NCI-H2171 treated with DMSO at 0.1 percent for 48 hours (cell line): ENCODE measurements around the gene ITGB5.
A peak's percentile ranks its signal among the peaks of the same experiment; 100 is the strongest.
"Not testable (repeated sequence)": the region's sequence is repeated elsewhere in the genome, so short reads cannot be mapped to it uniquely, and the experiment has no call there.

Experiments
- DNase-seq: peaks from one replicate; lab custom pipeline; 2025; lab: John Stamatoyannopoulos, UW

ITGB5 gene

GRCh38 chr3:124812291-124813265 lies 74.6 kb downstream of the ITGB5 start:
- peak; percentile 51 for DNase-seq

- no peak for DNase-seq
Observed at GRCh38 chr3:124811436-124811835, 75.7 kb downstream of the ITGB5 start.

- no peak for DNase-seq
Observed at GRCh38 chr3:124810970-124811369, 76.2 kb downstream of the ITGB5 start.

- DNase-seq = no peak
Observed at GRCh38 chr3:124809039-124809438, 78.1 kb downstream of the ITGB5 start.

GRCh38 chr3:124805671-124806070 lies 81.5 kb downstream of the ITGB5 start:
- no peak for DNase-seq

- no peak for DNase-seq
Observed at GRCh38 chr3:124804875-124805274, 82.3 kb downstream of the ITGB5 start.

GRCh38 chr3:124802702-124803101 lies 84.5 kb downstream of the ITGB5 start:
- no peak for DNase-seq

- no peak for DNase-seq
Observed at GRCh38 chr3:124802061-124802698, 85.0 kb downstream of the ITGB5 start.

- no peak for DNase-seq
Observed at GRCh38 chr3:124800511-124801258, 86.5 kb downstream of the ITGB5 start.

GRCh38 chr3:124800076-124800475 lies 87.1 kb downstream of the ITGB5 start:
- no peak for DNase-seq

GRCh38 chr3:124799676-124800075 lies 87.5 kb downstream of the ITGB5 start:
- no peak for DNase-seq

- peak; percentile 82 for DNase-seq
Observed at GRCh38 chr3:124797426-124797945, 89.7 kb downstream of the ITGB5 start.

- no peak for DNase-seq
Observed at GRCh38 chr3:124796477-124796876, 90.7 kb downstream of the ITGB5 start.

GRCh38 chr3:124793054-124793739 lies 94.0 kb downstream of the ITGB5 start:
- no peak for DNase-seq

- DNase-seq = no peak
Observed at GRCh38 chr3:124792341-124793040, 94.7 kb downstream of the ITGB5 start.

- DNase-seq = no peak
Observed at GRCh38 chr3:124791639-124792151, 95.5 kb downstream of the ITGB5 start.

- no peak for DNase-seq
Observed at GRCh38 chr3:124791142-124791541, 96.0 kb downstream of the ITGB5 start.

- not testable (repeated sequence) for DNase-seq
Observed at GRCh38 chr3:124789103-124789502, 98.1 kb downstream of the ITGB5 start.

GRCh38 chr3:124788254-124788745 lies 98.9 kb downstream of the ITGB5 start:
- DNase-seq = no peak

- DNase-seq = no peak
Observed at GRCh38 chr3:124787476-124788195, 99.5 kb downstream of the ITGB5 start.
